Measurements from ENCODE around the gene RBM8A.

RBM8A gene

DNA sequence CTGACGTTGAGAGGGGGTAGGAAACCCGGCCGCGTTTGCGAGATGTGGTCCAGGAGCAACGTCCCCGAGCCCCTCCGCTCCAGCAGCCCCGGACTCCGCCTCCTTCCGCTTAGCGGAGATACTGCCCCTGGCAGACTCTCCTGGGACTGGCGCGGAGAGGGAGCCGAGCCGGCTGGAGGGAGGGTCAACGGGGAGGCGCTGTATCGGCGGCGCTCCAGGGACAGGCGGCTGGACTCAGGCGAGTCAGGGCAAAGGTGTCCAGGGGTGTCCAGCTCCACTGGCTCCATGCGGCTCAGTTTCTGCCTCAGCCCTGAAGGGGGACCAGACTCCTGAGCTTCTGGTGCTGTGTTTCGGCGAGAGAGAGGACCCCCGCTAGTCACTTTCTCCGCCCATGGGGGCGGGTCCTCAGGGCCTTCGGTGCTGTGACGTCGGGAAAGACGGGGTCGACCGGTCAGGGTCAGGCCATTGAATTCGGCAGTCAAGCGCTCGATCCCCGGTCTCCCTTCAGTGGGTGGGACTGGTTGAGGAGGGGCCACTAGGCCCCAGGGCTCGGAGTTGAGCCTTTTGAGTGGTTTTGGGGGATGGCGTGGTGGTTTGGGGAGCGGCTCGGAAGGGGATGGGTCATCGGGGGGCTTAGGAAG lies 33.3 kb upstream of the RBM8A start (continued):
- TF ChIP-seq, protein P1, sequence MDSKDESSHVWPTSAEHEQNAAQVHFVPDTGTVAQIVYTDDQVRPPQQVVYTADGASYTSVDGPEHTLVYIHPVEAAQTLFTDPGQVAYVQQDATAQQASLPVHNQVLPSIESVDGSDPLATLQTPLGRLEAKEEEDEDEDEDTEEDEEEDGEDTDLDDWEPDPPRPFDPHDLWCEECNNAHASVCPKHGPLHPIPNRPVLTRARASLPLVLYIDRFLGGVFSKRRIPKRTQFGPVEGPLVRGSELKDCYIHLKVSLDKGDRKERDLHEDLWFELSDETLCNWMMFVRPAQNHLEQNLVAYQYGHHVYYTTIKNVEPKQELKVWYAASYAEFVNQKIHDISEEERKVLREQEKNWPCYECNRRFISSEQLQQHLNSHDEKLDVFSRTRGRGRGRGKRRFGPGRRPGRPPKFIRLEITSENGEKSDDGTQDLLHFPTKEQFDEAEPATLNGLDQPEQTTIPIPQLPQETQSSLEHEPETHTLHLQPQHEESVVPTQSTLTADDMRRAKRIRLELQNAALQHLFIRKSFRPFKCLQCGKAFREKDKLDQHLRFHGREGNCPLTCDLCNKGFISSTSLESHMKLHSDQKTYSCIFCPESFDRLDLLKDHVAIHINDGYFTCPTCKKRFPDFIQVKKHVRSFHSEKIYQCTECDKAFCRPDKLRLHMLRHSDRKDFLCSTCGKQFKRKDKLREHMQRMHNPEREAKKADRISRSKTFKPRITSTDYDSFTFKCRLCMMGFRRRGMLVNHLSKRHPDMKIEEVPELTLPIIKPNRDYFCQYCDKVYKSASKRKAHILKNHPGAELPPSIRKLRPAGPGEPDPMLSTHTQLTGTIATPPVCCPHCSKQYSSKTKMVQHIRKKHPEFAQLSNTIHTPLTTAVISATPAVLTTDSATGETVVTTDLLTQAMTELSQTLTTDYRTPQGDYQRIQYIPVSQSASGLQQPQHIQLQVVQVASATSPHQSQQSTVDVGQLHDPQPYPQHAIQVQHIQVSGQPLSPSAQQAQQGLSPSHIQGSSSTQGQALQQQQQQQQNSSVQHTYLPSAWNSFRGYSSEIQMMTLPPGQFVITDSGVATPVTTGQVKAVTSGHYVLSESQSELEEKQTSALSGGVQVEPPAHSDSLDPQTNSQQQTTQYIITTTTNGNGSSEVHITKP (tag by site-specific recombination; IDR thresholded peaks at IDR 0.05), result peak; percentile 96
- TF ChIP-seq ZNF133 (tag by site-specific recombination; IDR thresholded peaks at IDR 0.05) (no peak), KLF16 (tag by site-specific recombination; IDR thresholded peaks at IDR 0.05) (peak; percentile 73; the same call in 1 of the 2 replicates), KLF7 (tag by site-specific recombination; IDR thresholded peaks at IDR 0.05; ENCODE audit: borderline replicate concordance) (no peak), ZNF221 (tag by site-specific recombination; IDR thresholded peaks at IDR 0.05; ENCODE audit: borderline replicate concordance) (no peak)
- TF ChIP-seq, protein P2, sequence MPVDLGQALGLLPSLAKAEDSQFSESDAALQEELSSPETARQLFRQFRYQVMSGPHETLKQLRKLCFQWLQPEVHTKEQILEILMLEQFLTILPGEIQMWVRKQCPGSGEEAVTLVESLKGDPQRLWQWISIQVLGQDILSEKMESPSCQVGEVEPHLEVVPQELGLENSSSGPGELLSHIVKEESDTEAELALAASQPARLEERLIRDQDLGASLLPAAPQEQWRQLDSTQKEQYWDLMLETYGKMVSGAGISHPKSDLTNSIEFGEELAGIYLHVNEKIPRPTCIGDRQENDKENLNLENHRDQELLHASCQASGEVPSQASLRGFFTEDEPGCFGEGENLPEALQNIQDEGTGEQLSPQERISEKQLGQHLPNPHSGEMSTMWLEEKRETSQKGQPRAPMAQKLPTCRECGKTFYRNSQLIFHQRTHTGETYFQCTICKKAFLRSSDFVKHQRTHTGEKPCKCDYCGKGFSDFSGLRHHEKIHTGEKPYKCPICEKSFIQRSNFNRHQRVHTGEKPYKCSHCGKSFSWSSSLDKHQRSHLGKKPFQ (tag by site-specific recombination; IDR thresholded peaks at IDR 0.05), result no peak
- TF ChIP-seq, protein P3, sequence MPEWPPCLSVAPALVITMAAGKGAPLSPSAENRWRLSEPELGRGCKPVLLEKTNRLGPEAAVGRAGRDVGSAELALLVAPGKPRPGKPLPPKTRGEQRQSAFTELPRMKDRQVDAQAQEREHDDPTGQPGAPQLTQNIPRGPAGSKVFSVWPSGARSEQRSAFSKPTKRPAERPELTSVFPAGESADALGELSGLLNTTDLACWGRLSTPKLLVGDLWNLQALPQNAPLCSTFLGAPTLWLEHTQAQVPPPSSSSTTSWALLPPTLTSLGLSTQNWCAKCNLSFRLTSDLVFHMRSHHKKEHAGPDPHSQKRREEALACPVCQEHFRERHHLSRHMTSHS (tag by site-specific recombination; IDR thresholded peaks at IDR 0.05), result no peak
- TF ChIP-seq, protein P4, sequence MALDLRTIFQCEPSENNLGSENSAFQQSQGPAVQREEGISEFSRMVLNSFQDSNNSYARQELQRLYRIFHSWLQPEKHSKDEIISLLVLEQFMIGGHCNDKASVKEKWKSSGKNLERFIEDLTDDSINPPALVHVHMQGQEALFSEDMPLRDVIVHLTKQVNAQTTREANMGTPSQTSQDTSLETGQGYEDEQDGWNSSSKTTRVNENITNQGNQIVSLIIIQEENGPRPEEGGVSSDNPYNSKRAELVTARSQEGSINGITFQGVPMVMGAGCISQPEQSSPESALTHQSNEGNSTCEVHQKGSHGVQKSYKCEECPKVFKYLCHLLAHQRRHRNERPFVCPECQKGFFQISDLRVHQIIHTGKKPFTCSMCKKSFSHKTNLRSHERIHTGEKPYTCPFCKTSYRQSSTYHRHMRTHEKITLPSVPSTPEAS (tag by site-specific recombination; IDR thresholded peaks at IDR 0.05), result no peak
- TF ChIP-seq, protein P5, sequence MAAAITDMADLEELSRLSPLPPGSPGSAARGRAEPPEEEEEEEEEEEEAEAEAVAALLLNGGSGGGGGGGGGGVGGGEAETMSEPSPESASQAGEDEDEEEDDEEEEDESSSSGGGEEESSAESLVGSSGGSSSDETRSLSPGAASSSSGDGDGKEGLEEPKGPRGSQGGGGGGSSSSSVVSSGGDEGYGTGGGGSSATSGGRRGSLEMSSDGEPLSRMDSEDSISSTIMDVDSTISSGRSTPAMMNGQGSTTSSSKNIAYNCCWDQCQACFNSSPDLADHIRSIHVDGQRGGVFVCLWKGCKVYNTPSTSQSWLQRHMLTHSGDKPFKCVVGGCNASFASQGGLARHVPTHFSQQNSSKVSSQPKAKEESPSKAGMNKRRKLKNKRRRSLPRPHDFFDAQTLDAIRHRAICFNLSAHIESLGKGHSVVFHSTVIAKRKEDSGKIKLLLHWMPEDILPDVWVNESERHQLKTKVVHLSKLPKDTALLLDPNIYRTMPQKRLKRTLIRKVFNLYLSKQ (tag by site-specific recombination; IDR thresholded peaks at IDR 0.05; ENCODE audit: borderline replicate concordance), result no peak

DNA sequence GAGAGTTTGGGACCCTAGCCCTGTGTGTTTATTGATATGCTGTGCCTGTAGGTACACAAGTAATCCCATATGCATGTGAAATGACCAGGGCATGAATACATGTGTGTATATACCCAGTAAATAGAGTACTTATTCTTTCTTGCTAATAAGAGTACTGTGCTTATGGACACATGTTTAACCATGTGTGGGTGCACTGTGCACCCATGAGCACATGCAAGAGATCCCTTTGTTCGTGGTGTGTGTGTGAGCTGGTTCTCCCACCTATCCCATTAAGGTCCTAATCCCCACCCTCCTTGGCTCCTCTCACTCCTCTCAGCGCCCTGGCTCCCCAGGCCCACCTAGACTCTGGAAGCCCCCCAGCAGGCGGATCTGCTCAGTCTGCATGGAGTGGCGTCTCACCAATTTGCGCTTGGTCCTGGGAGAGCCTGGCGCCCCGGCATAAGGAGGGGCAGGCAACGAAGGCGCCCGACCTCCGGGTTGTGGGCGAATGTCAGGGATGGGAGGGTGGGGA lies 32.7 kb upstream of the RBM8A start:
- CTCF ChIA-PET, result interaction anchor here (0.5 kb wide), 1 partner anchor 13 kb away, joined by 3 read pairs; no protein-coding TSS in a partner anchor
- POLR2A ChIA-PET, result interaction anchor here (0.6 to 0.9 kb wide), 2 partner anchors 68 to 101 kb away, joined by 3 read pairs; no protein-coding TSS in a partner anchor

More for the DNA sequence above, 32.7 kb upstream of the RBM8A start:
- H3K4me1 ChIP-seq (ENCODE audit: control insufficient read depth, insufficient read depth, low read length), result peaks cover 12% of the 10 kb centered on the region
- H3K9me3 ChIP-seq (ENCODE audit: control insufficient read depth, insufficient read depth, low read depth, low read length), result no peaks in the 10 kb centered on the region
- peak overlapping the region; percentile 56 for H3K4me3 ChIP-seq (ENCODE audit: low read depth, low read length)
- H3K27ac ChIP-seq (ENCODE audit: extremely low read depth, low read depth, low read length), result no peak overlapping the region; the same call in 1 of the 2 replicates
- H3K36me3 ChIP-seq (ENCODE audit: control insufficient read depth in 2 of 2, insufficient read depth in 1 of 2, low read length in 2 of 2), result no peaks in the 10 kb centered on the region
- TF ChIP-seq ZNF610 (tag by site-specific recombination; IDR thresholded peaks at IDR 0.05; ENCODE audit: borderline replicate concordance), result no peak
- TF ChIP-seq, protein P6, sequence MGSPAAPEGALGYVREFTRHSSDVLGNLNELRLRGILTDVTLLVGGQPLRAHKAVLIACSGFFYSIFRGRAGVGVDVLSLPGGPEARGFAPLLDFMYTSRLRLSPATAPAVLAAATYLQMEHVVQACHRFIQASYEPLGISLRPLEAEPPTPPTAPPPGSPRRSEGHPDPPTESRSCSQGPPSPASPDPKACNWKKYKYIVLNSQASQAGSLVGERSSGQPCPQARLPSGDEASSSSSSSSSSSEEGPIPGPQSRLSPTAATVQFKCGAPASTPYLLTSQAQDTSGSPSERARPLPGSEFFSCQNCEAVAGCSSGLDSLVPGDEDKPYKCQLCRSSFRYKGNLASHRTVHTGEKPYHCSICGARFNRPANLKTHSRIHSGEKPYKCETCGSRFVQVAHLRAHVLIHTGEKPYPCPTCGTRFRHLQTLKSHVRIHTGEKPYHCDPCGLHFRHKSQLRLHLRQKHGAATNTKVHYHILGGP (tag by site-specific recombination; IDR thresholded peaks at IDR 0.05), result no peak
- TF ChIP-seq, protein P7, sequence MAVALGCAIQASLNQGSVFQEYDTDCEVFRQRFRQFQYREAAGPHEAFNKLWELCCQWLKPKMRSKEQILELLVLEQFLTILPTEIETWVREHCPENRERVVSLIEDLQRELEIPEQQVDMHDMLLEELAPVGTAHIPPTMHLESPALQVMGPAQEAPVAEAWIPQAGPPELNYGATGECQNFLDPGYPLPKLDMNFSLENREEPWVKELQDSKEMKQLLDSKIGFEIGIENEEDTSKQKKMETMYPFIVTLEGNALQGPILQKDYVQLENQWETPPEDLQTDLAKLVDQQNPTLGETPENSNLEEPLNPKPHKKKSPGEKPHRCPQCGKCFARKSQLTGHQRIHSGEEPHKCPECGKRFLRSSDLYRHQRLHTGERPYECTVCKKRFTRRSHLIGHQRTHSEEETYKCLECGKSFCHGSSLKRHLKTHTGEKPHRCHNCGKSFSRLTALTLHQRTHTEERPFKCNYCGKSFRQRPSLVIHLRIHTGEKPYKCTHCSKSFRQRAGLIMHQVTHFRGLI (tag by site-specific recombination; IDR thresholded peaks at IDR 0.05), result no peak
- no peak for TF ChIP-seq ZNF302 (tag by site-specific recombination; IDR thresholded peaks at IDR 0.05; ENCODE audit: low read depth)
- TF ChIP-seq ZNF791 (tag by site-specific recombination; IDR thresholded peaks at IDR 0.05), result no peak
- TF ChIP-seq ZNF354C (tag by site-specific recombination; IDR thresholded peaks at IDR 0.05; ENCODE audit: borderline replicate concordance, low read depth), result no peak
- TF ChIP-seq, protein P8, sequence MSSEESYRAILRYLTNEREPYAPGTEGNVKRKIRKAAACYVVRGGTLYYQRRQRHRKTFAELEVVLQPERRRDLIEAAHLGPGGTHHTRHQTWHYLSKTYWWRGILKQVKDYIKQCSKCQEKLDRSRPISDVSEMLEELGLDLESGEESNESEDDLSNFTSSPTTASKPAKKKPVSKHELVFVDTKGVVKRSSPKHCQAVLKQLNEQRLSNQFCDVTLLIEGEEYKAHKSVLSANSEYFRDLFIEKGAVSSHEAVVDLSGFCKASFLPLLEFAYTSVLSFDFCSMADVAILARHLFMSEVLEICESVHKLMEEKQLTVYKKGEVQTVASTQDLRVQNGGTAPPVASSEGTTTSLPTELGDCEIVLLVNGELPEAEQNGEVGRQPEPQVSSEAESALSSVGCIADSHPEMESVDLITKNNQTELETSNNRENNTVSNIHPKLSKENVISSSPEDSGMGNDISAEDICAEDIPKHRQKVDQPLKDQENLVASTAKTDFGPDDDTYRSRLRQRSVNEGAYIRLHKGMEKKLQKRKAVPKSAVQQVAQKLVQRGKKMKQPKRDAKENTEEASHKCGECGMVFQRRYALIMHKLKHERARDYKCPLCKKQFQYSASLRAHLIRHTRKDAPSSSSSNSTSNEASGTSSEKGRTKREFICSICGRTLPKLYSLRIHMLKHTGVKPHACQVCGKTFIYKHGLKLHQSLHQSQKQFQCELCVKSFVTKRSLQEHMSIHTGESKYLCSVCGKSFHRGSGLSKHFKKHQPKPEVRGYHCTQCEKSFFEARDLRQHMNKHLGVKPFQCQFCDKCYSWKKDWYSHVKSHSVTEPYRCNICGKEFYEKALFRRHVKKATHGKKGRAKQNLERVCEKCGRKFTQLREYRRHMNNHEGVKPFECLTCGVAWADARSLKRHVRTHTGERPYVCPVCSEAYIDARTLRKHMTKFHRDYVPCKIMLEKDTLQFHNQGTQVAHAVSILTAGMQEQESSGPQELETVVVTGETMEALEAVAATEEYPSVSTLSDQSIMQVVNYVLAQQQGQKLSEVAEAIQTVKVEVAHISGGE (tag by site-specific recombination; conservative IDR thresholded peaks at IDR 0.05; ENCODE audit: low read depth), result no peak
- TF ChIP-seq BCL11B (tag by site-specific recombination; IDR thresholded peaks at IDR 0.05; ENCODE audit: low read depth), result no peak
- no peak for TF ChIP-seq ZNF366 (tag by site-specific recombination; conservative IDR thresholded peaks at IDR 0.05)
- no peak for TF ChIP-seq SP2 (tag by site-specific recombination; IDR thresholded peaks at IDR 0.05)
